ENCODE results near the gene CHD5.
A peak's percentile ranks its signal among the peaks of the same experiment; 100 is the strongest.

CHD5 gene

DNA sequence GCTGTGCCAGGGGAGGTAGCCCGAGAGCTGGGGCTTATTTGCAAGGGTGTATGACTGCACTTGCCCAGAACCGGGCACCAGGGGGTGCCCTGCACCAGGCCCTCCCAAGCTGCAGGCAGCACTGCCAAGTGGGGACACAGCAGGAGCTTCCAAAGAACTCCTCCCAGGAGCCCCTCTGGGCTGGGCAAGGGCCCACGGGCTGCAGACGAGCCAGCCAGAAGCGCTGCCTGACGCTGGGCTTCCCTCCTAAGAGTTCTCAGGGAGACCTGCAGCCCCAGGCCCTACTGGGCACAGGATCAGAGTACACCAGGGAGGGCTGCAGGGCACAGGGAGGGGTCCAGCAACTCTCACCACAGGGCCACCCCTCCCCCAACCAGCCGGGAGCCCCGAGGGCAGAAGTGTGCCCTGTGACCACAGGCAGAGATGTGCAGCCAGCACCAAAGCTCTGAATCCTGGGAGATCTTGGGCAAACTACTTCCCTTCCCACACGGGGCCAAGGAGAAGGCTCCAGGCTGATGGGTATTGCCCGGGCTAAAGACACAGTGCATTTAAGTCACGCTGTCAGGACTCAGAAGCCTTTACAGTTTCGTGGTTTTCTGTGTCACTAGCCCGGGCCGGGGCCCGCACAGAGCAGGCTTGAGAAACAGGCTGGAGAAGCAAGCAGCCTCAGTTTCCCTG is 71.0 kb downstream of the CHD5 start:
- Histone ChIP-seq H3K4me1 (ENCODE audit: insufficient read depth, low read length) (no peaks in the 10 kb centered on the region), H3K4me3 (ENCODE audit: low read depth in 1 of 2, low read length in 2 of 2) (no peak overlapping the region), H3K27ac (ENCODE audit: low read length) (no peak overlapping the region), H3K36me3 (ENCODE audit: insufficient read depth, low read length) (no peaks in the 10 kb centered on the region), H3K9ac (ENCODE audit: low read depth, low read length) (no peak overlapping the region), H3K9me3 (ENCODE audit: insufficient read depth, low read length, severe bottlenecking) (no peaks in the 10 kb centered on the region), H4K20me1 (ENCODE audit: insufficient read depth, low read length) (peaks cover 10% of the 10 kb centered on the region; the same call in 1 of the 2 replicates), H3K27me3 (ENCODE audit: insufficient read depth, low read length, poor library complexity) (no peaks in the 10 kb centered on the region), H2AFZ (ENCODE audit: low read depth, low read length) (no peak overlapping the region), H3K79me2 (ENCODE audit: insufficient read depth, low read length) (no peaks in the 10 kb centered on the region), H3K4me2 (ENCODE audit: insufficient read depth, low read length) (no peak overlapping the region)
- DNase-seq = peak; percentile 34
- peak; percentile 81 for ATAC-seq (ENCODE audit: insufficient read depth, low read depth)
- TF ChIP-seq EZH2 (IDR thresholded peaks at IDR 0.05; ENCODE audit: borderline replicate concordance, low read depth, low read length, severe bottlenecking) = no peak
- TF ChIP-seq, protein P1, sequence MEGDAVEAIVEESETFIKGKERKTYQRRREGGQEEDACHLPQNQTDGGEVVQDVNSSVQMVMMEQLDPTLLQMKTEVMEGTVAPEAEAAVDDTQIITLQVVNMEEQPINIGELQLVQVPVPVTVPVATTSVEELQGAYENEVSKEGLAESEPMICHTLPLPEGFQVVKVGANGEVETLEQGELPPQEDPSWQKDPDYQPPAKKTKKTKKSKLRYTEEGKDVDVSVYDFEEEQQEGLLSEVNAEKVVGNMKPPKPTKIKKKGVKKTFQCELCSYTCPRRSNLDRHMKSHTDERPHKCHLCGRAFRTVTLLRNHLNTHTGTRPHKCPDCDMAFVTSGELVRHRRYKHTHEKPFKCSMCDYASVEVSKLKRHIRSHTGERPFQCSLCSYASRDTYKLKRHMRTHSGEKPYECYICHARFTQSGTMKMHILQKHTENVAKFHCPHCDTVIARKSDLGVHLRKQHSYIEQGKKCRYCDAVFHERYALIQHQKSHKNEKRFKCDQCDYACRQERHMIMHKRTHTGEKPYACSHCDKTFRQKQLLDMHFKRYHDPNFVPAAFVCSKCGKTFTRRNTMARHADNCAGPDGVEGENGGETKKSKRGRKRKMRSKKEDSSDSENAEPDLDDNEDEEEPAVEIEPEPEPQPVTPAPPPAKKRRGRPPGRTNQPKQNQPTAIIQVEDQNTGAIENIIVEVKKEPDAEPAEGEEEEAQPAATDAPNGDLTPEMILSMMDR (IDR thresholded peaks at IDR 0.05; ENCODE audit: borderline replicate concordance, extremely low read depth, low read length, poor library complexity, severe bottlenecking) = peak; percentile 61

DNA sequence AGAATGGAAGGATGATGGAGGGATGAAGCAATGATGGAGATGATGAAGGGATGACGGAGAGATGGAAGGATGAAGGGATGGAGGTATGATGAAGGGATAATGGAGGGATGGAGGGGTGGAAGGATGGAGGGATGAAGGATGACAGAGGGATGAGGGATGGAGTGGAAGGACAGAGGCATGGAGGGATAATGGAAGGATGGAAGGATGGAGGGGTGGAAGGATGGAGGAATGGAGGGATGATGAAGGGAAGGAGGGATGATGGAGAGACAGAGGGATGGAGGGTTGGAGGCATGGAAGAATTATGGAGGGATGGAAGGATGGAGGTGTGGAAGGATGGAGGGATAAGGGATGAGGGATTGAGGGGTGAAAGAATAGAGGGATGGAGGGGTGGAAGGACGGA is 71.6 kb downstream of the CHD5 start:
- H2AFZ ChIP-seq (ENCODE audit: low read depth, low read length) = no peak overlapping the region
- H3K27me3 ChIP-seq (ENCODE audit: insufficient read depth, low read length, poor library complexity) = no peaks in the 10 kb centered on the region
- peaks cover 10% of the 10 kb centered on the region; the same call in 1 of the 2 replicates for H4K20me1 ChIP-seq (ENCODE audit: insufficient read depth, low read length)
- DNase-seq = no peak
- H3K4me1 ChIP-seq (ENCODE audit: insufficient read depth, low read length) = no peaks in the 10 kb centered on the region
- no peak for ATAC-seq (ENCODE audit: insufficient read depth, low read depth)
- no peak overlapping the region for H3K9ac ChIP-seq (ENCODE audit: low read depth, low read length)
- no peaks in the 10 kb centered on the region for H3K9me3 ChIP-seq (ENCODE audit: insufficient read depth, low read length, severe bottlenecking)
- no peak overlapping the region for H3K4me2 ChIP-seq (ENCODE audit: insufficient read depth, low read length)
- H3K27ac ChIP-seq (ENCODE audit: low read length) = no peak overlapping the region
- no peak overlapping the region for H3K4me3 ChIP-seq (ENCODE audit: low read depth in 1 of 2, low read length in 2 of 2)
- no peaks in the 10 kb centered on the region for H3K79me2 ChIP-seq (ENCODE audit: insufficient read depth, low read length)
- H3K36me3 ChIP-seq (ENCODE audit: insufficient read depth, low read length) = no peaks in the 10 kb centered on the region
- TF ChIP-seq, protein P1 (IDR thresholded peaks at IDR 0.05; ENCODE audit: borderline replicate concordance, extremely low read depth, low read length, poor library complexity, severe bottlenecking) = no peak
- TF ChIP-seq EZH2 (IDR thresholded peaks at IDR 0.05; ENCODE audit: borderline replicate concordance, low read depth, low read length, severe bottlenecking) = no peak

DNA sequence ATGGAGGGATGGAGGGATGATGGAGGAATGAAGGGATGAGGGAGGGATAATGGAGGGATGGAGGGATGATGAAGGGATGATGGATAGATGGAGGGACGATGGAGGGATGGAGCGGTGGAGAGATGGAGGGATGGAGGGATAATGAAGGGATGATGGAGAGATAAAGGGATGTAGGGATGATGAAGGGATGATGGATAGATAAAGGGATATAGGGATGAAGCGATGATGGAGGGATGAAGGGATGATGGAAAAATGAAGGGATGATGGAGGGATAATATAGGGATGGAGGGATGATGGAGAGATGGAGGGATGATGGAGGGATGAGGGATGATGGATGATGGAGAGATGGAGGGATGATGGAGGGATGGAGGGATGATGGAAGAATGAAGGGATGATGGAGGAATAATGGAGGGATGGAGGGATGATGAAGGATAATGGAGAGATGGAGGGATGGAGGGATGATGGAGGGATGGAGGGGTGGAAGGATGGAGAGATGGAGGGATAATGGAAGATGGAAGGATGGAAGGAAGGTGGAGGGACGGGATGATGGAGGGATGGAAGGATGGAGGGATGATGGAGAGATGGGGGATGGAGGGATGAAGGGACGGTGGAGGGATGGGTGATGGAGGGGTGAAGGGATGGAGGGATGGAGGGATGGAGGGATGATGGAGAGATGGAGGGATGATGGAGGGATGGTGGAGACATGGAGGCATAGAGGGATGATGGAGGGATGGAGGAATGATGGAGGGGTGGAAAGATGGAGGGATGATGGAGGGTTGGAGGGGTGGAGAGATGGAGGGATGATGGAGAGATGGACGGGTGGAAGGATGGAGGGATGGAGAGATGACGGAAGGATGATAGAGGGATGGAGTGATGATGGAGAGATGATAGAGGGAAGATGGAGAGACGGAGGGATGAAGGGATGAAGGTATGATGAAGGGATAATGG is 72.4 kb downstream of the CHD5 start:
- Histone ChIP-seq H4K20me1 (ENCODE audit: insufficient read depth, low read length) (peaks cover 10% of the 10 kb centered on the region; the same call in 1 of the 2 replicates), H3K4me3 (ENCODE audit: low read depth in 1 of 2, low read length in 2 of 2) (no peak overlapping the region), H3K4me1 (ENCODE audit: insufficient read depth, low read length) (no peaks in the 10 kb centered on the region), H3K27ac (ENCODE audit: low read length) (no peak overlapping the region), H3K79me2 (ENCODE audit: insufficient read depth, low read length) (no peaks in the 10 kb centered on the region), H3K9ac (ENCODE audit: low read depth, low read length) (no peak overlapping the region), H3K9me3 (ENCODE audit: insufficient read depth, low read length, severe bottlenecking) (no peaks in the 10 kb centered on the region), H2AFZ (ENCODE audit: low read depth, low read length) (no peak overlapping the region), H3K27me3 (ENCODE audit: insufficient read depth, low read length, poor library complexity) (no peaks in the 10 kb centered on the region), H3K4me2 (ENCODE audit: insufficient read depth, low read length) (no peak overlapping the region), H3K36me3 (ENCODE audit: insufficient read depth, low read length) (no peaks in the 10 kb centered on the region)
- DNase-seq (no peak), ATAC-seq (ENCODE audit: insufficient read depth, low read depth) (no peak)
- TF ChIP-seq, protein P1 (IDR thresholded peaks at IDR 0.05; ENCODE audit: borderline replicate concordance, extremely low read depth, low read length, poor library complexity, severe bottlenecking) = no peak
- no peak for TF ChIP-seq EZH2 (IDR thresholded peaks at IDR 0.05; ENCODE audit: borderline replicate concordance, low read depth, low read length, severe bottlenecking)

All from DND-41 (cell line).